ENCODE data around the gene ARL6IP1.
"Not testable (repeated sequence)": the region's sequence is repeated elsewhere in the genome, so short reads cannot be mapped to it uniquely, and the experiment has no call there.

ARL6IP1 gene

GRCh38 chr16:18757960-18758660 lies 43.2 kb downstream of the ARL6IP1 start:
- not testable (repeated sequence) for DNase-seq

- not testable (repeated sequence) for DNase-seq
These were observed 44.7 kb downstream of the ARL6IP1 start for GRCh38 chr16:18756639-18757038.

DNA sequence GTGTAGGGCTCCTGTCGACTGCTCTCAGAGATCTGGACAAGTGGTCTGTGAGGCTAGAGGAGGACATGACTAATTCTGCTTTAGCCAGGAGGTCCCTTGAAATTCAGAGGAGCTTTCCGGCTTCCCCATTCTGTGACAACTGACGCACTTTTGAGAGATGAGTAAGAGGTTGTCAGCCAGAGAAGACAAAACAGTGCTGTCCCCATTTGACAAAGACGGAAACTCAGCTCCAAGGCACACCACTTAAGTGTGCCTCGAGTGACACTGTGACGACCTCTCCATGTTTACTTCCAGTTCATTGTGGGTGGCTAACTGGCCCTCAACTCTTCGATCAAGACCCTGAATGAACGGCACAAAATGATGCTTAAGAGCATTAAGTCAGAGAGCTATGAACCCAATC lies 58.5 kb downstream of the ARL6IP1 start:
- DNase-seq: not testable (repeated sequence)
